HG03097 (cell line): ENCODE measurements around the gene NCAPH2.

Experiments used
- ATAC-seq: cut with Tn5 transposase; IDR thresholded peaks from one replicate; pipeline ENCODE4 v1.9.1; 2021; ENCODE audit not compliant: unreplicated experiment, low FRiP score

NCAPH2 gene

DNA sequence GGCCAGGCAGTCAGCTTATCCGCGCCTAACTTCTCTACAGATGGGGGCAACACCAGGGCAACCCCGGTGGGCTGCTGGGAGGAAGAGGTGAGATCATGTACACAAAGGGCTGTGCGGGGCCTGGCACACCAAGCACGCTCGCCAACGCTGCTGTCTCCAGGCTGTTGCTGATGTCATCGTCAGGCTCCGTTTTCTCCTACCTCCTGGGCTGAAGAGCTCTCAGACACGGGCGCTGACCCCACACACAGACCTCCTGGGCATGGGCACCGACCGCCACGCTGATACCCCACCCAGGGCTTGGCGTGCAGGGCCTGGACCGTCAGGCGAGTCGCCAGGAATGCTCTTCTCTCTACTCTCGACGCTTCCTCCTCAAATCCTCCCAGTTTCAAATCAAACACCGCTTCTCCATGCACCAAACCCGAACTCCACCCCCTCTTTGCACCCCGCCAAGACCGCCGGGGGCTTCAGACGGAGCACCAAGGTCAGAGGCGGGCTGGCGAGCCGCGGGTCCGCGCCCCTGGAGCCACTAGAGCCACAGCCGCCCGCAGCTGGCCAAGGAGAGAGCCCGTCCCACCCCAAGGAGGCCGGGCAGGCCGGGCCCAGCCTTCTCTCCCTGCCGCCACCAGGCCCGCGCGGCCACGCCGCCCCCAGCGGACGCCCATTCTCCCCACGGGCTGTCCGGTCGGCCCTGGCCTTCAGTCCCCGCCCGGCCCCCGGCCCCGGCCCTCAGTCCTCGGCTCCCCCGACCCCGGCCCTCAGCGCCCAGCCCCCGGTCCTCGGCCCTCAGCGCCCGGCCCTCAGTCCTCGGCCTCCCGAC lies 34.0 kb upstream of the NCAPH2 start:
- ATAC-seq: no peak

DNA sequence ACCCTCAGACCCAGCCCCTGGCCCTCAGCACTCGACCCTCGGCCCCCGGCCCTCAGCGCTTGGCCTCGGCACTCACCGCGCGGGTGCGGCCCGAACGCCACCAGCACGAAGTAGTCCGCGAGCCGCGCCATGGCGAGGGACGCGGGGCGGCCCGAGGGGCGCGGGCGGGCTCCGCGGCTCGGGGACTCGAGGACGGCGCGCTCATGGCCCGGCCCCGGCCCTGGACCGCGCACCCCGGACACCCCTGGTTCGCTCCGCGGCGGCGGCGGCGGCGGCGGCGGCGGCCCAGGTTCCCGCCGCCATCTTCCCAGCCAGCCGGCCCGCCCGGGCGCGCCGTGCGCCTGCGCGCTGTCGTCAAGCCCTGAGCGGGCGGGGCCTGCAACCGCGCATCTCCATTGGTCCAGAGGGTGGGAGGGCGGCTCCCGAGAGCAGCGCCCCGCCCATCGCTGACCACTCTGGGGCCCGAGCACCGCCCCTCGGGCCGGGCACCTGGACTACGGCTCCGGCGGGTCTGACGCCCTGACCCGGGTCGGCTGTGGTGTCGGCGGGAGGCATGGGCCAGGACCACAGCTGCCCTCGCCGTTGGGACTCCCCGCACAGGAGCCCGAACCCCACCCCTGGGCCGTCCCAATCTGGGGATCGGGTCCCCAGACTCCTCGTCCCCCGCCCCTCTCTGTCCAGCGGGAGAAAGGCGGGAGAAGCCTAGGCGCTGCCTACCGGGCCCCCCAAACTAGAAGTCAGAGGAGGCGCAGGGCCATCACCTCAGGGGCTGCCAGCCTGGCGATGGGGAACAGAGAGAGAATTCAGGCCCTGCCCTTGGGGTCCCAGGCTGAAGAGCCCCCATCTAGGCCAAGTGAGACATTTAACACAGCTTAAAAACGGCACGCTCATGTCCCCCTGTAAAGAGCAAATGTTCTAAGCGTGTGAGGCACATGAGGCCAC lies 33.0 kb upstream of the NCAPH2 start, which contains the start of gene SBF1:
Gene SBF1 (minus strand): TSS at position 326 of the 942 bp plus-strand sequence. CDS start 195 bp downstream, at position 131.
- peak; percentile 70 for ATAC-seq

DNA sequence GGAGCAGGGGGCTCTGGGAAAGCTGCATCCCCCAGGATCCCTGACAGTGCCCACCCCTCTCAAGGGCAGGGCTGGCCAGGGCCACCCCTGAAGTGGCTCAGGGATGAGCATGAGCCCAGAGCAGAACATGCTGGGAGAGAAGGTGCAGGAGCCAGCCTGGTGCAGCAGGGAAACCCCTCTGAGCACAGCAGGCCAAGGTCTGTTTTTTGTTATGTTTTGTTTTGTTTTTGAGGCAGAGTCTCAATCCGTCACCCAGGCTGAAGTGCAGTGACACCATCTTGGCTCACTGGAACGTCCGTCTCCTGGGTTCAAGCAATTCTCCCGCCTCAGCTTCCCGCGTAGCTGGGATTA lies 32.4 kb upstream of the NCAPH2 start:
- no peak for ATAC-seq

DNA sequence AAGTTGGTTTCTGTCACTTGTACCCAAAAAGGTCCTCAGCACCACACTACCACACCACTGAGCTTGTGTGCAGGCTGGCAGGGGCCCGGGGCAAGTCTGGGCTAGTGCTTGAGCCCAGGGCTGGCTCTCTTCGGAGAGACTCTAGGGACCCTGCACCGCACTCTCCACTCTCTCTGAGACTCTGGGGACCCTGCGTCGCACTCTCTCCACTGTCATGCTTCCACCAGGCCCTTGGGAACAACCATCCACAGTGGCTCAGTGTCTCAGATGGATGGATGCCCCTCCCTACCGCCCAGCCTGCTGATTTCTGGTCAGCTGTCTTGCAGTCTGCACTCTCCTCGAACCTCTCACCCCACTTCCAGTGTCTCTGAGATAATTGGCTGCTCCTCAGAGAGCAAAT lies 31.2 kb upstream of the NCAPH2 start:
- no peak for ATAC-seq

DNA sequence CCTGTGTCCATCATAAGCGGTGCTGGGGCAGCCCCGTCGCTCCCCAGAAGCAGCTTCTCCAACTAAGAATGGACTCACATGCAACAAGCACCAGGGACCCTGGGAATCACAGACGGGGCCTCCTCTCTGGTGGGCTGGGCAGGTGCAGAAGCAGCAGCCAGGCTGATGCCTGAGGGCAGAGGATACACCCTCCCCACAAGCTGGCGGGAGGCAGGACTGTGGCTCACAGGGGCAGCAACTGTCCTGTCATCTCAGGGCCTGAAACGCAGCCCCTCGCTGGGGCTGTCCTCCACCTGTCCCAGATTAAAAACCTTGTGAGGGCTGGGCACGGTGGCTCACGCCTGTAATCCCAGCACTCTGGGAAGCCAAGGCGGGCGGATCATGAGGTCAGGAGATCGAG lies 30.1 kb upstream of the NCAPH2 start:
- no peak for ATAC-seq

DNA sequence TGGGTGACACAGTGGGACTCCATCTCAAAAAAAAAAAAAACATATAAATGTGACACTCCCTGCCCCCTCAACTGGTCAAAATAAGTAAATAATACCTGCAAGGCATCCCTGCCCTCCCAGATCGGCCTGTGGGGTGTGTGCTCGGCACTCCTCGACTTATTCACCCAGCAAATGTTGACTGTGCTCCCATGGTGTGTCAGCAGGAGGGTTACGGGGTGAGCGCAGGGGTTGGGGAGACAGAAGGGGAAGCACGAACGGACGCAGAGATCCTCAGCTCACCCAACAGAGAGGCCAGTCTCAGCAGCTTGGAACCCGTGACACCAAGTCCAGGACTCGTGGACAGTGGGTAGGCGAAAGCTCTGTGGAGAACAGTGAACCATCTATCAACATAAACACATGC lies 28.3 kb upstream of the NCAPH2 start:
- ATAC-seq: no peak

DNA sequence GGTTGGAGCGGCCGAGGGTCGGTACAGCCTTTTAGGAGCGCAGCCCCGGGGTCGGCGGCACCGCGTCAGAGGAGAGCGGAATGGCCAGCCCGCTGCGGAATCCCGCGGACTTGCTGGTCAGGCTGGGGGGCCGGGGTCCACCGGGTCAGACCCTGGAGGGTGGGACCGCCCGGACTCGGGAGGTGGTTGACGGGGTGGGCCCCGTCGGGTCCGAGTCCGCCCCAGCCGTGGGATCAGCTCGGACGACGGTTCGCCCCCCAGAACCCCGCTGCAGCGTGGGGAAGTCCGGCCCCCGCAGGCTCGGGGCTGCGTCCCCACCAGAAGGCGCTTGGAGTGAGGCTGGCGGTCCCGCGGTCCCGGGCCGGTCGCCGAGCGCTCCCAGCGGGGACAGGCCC lies 27.0 kb upstream of the NCAPH2 start:
- ATAC-seq: no peak

DNA sequence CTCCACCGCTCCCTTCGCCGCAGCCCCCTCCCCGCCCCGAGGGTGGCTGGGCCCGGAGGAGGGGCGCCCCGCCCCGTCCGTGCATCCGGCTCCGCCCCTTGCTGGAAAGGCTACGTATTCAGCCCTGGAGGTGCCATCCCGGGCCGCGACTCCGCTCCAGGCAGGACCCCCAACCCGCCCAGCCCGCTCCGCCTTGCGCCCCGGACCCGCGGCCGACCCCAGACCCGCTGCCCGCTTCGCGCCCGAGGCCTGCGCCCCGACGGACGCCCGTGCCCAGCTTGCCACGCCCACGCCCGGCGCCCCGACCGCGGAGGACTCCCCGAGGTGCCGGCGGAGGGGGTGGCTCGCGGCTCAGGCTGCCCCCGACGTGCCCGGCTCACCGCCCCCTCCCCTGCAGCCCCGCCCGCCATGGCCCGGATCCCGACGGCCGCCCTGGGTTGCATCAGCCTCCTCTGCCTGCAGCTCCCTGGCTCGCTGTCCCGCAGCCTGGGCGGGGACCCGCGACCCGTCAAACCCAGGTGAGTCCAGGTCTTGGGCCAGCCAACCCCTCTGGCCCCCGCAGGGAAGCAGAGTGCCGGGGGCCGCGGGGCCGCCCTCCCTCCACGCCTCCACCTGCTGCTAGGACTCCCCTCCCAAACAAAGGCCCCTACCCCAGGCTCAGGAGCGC lies 26.5 kb upstream of the NCAPH2 start, which contains the start of gene ADM2:
Gene ADM2 (plus strand): TSS at position 104 of the 667 bp plus-strand sequence. CDS start 305 bp downstream, at position 409.
- no peak for ATAC-seq

DNA sequence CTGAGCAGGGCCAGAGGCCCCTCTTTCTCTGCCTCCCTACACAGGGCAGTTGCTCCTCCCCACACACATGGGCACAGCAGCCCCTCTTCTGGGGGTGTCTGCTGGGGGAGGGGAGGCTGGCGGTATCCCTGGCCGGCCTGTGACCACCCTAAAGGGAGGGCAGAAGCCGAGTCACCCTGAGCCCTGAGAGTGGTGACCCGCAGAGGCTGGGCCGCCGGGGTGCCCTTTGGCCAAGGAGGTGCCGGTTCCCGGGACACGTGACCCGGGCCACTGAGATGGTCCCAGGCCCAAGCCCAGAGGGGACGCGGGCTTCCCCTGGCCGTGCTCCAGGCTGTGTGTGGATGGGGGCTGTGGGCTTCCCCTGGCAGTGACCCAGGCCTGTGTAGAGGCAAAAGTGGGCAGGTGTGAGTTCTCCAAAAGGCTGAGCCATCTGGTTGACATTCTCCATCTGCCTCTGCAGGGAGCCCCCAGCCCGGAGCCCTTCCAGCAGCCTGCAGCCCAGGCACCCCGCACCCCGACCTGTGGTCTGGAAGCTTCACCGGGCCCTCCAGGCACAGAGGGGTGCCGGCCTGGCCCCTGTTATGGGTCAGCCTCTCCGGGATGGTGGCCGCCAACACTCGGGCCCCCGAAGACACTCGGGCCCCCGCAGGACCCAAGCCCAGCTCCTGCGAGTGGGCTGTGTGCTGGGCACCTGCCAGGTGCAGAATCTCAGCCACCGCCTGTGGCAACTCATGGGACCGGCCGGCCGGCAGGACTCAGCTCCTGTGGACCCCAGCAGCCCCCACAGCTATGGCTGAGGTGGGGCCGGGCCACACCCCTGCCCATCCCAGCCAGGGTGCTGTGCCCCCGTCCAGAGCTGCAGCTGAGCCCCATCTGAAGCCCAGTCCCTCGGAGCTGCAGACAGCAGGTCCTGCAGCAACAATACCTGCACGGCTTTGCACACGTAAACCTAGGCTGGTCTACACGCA lies 25.6 kb upstream of the NCAPH2 start:
- ATAC-seq: no peak

DNA sequence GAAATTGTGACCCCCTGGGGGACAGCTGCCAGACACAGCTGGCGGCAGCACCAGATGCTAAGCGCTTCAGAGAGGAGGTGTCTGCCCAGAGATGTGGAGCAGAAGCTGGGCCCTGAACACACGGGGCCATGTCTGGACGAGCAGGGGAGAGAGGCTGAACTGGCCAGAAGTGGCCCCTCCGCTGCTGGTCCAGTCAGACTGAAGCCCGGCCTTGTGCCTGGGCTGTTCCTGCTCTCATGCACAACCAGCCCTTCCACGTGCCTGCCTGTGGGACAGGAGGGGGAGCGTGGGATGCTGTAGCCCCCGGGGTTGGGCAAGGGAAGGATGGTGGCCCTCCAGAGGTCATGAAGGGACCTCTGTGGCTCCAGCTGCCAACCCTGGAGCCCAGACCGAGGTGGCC lies 24.9 kb upstream of the NCAPH2 start:
- no peak for ATAC-seq

DNA sequence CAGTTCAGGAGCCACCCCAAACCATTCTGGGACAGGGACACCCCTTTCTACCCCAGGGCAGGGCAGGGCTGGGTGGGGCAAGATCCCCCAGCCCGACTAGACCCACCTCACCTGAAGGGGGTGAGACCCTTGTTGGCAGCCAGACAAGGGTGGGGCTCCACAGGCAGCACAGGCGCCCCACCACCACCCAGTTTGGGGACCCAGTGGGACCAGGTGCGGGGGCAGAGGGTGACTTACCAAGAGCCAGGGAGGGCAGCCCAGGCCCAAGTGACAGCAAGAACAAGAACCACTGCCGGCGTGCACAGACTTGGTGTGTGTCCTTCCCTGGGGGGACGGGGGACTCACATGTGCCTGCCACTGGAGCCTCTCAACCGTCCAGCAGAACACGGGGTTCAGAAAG lies 24.5 kb upstream of the NCAPH2 start:
- ATAC-seq: no peak

DNA sequence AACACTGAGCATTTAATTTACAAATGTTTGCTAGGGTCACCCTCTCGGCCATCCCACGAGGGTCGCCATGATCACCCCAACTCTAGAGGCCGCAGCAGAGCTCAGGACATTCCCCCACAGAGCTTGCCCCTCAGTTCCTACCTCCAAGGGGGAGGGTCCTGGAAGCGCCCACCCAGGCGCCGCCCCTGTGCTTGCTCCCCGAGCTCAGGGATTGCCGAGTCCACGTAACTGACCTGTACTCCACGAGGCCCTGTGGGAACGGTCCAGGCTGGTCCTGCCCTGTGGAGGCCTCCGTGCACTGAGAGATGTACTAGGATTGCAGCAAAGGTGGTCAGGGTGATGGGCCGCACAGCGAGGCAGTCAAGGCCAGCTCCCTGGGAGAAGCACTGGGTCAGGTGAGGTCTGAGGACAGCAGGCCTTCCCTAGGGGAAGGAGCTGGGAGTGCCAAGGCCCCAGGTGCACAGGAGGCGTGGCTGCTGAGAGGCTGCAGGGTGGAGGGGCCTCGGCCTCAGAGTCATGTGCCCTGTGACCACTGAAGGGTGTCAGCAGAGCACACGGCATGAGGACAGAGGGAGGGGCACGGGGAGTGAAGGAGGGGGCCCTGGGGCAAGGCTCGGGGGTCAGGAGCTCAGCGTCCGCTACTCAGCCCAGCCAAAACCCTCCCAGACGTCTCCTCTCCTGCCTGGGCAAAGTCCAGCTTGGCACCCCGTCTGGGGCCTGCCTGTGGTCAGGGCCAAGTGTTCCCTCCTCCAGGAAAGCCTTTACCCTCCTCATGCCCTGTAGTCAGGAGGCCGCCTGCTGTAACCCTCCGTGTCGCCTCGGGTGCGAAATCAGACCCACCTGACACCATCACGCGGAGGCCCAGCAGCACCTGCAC lies 23.8 kb upstream of the NCAPH2 start:
- ATAC-seq: no peak

DNA sequence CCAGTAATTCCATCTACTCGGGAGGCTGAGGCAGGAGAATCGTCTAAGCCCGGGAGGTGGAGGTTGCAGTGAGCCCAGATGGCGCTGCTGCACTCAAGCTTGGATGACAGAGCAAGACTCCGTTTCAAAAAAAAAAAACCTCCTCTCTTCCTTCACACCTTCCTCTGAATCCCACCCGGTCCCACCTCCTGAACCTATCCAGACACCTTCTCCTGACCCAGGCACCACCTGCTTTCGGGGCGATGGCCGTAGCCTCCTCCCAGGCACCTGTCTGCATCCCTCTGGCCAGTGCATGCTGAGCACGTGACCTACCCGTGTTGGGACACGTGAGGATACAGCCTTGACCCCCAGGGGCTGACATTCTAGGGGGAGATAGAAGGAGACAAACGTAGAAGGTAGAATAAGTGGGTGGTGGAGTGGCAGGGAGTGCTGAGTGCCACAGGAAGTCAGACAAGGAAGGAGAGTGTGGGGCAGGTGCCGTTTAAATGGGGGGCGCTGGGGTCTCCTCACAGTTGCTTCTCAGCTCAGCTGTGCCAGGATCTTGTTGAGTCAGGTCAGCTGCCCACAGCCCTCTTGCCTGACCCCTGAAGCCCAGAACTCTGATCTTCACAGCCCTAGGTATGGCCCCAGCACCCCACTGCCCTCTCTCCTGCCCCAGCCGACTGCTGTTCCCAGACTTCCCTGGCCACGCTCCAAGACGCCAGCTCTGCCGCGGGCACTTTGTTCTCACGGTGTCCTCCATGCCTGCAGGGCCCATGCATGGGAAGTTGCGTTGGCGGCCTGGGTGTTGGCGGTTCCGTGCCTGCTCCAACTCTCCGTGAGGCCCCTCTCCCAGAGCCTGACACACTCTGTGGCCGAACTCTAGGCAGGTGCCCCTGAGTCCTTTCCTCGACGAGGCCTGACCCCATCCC lies 22.5 kb upstream of the NCAPH2 start:
- ATAC-seq: no peak

DNA sequence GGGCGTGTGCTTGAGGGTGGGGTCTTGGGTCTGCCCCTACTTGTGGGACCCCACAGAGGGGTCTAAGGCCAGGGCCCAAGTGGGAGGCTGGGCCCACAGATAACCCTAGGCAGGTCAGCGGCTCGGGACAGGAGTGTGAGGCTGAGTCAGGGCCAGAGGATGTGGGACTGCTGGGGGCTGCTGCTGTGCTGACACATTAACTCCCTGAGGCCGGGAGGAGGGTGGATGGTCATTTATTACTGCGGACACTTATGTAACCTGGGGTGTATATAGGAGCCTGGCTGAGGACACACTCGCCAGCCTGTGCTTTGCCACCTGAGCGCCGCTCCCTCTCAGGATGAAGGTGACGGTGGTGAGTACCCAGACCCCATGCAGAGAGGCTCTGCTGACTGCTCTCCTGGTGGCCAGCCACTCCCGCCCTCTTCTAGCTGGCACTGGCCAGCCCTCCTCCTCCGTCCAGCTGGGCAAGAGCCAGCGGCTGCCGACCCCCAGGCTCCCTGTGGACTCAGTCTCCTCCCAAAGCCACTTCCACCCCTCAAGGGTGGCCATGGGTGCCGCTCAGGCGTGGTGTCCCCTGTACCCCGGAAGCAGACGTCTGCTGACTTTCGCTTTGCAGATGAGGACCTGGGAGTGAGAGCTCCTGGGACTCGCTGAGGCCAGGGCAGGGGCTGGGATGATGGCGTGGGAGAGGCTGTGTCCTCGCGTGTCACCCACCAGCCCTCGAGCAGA lies 21.3 kb upstream of the NCAPH2 start, which contains the start of gene MIOX:
Gene MIOX (plus strand): TSS at position 299 of the 729 bp plus-strand sequence. CDS start 39 bp downstream, at position 338.
- ATAC-seq: no peak

DNA sequence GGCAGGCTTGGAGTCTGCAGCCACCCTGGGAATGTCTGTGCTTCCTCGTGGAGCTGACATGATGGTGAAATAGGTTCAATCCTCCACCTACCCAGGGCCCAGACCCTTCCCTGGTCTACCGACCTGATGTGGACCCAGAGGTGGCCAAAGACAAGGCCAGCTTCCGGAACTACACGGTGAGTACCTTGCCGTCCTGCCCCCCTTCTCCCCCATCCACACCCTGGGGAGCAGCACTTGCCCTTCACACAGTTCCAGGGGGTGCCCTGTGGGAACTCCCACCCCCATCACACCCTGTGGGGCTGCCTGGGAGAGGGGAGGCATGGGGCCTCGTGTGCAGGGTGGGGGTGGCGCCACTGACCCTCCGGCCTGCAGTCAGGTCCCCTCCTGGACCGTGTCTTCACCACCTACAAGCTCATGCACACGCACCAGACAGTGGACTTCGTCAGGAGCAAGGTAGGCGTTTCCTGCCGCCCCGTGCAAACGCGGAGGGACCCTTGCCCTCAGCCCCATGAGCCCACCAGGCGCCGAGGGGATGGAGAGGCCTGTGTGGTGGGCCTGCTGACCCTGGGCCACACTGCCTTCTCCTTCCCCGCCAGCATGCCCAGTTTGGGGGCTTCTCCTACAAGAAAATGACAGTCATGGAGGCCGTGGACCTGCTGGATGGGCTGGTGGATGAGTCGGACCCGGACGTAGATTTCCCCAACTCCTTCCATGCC lies 20.6 kb upstream of the NCAPH2 start:
- no peak for ATAC-seq

DNA sequence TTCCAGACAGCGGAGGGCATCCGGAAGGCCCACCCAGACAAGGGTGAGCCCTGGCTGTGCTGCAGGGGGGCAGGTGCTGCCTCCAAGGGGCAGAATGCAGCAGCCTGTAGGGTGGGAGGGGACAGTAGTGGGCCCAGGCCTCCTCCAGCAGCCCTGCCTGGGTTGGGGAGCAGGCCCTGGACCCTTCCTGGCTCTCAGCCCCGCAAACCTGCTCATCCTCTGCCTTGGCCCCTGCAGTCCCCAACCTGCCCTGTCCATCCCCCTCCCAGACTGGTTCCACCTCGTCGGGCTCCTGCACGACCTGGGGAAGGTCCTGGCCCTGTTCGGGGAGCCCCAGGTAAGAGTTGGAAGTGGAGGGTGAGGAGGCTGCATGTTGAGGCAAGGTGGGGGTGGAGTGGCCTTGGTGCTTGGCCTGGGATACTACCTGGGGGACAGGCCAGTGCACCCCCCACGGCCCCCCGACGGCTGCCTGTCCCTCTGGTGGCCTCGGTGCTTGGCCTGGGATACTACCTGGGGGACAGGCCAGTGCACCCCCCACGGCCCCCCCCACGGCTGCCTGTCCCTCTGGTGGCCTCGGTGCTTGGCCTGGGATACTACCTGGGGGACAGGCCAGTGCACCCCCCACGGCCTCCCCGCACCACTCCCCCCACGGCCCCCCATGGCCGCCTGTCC lies 19.9 kb upstream of the NCAPH2 start:
- ATAC-seq: no peak
